Inferior parietal cortex (tissue), 1 donor: ENCODE data around the gene SAE1.

Experiments
- DNase-seq: peaks from one replicate; pipeline ENCODE4 v3.0.0-alpha.2; 2016; ENCODE audit errors: extremely low spot score

The SAE1 gene

DNA sequence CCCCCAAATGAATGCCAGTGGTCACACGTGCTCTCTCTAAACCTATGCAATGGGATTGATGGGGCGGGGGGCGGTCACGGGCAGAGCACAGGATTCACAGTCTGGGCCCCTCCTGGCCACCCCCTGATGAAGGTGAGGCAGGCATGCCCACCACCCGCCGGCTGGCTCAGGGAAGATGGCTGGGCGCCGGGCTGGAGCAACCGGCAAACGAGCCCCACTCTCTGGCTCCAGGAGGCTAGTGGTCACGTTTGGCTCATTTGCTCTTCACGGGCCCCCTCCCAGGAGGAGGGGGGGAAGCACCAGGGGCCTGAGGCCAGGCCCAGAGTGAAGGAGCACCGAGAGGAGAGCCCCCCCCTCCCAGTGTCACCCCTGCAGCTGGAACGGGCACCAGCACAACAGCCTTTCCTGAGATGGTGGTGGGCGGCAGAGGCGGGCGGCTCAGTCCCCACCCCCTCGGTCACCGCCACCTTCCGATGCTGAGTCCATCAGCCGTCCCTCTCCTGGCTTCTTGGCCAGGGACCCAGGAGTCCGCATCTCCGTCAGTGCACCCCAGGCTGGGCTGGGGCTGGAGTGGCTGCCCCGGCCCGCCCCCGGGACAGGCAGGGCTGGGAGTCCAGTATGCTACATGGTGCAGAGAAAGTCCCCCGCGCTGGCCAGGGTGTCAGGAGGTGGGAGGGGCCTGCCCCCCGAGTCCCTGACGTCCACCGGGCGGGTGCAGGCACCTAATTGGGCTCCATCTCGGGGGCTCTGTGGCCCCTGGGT is 90.6 kb downstream of the SAE1 start:
- DNase-seq: no peak

DNA sequence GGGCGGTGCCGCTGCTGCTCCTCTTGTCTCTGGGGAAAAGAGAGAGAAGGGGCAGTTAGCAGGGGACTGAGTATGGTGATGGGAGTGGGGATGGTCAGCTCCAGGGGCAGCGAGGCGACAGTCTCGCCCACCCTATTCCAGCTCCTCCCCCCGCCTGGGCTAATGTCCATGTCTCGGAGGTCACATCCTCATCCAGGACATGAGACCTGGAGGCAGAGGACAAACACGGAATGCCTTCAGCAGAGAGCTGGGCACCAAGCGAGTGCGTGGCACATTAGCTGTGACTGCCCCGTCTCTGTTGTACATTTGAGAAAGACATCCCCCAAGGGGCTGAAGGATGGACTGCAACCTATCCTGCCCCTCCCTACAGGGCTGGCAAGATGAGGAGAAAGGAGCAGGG is 91.3 kb downstream of the SAE1 start:
- DNase-seq: no peak

DNA sequence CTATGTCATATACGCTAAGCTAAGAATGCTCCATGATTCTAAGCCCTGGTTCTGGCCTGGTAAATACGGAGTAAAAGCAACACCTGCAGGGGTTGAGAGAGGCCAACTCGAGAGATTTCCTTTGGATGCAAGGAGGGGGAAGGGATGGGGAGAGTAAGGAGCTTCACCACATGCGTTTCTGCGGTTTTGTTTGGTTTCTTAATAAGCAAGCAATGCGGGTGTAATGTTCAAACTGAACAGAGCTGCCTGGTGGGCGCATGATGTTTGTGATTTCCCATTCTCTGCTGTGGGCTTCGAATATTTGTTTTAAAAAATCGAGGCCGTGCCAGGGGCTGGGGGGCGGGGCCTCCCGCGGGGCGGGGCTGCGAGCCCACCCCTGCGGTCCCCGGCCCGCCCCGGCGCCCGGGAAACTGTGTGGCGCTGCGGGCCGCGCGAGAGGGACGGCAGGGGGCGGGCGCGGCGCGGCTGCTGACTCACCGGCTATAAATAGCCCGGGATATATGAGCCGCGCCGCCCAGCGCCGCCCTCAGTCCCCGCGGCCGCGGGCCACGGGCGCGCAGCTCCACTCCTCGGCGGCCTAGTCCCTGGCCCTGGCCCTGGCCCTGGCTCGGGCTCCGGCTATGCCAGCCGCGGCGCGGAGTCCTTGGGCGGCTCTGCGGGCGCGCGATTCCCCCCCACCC is 95.3 kb downstream of the SAE1 start:
- DNase-seq: peak; percentile 86

DNA sequence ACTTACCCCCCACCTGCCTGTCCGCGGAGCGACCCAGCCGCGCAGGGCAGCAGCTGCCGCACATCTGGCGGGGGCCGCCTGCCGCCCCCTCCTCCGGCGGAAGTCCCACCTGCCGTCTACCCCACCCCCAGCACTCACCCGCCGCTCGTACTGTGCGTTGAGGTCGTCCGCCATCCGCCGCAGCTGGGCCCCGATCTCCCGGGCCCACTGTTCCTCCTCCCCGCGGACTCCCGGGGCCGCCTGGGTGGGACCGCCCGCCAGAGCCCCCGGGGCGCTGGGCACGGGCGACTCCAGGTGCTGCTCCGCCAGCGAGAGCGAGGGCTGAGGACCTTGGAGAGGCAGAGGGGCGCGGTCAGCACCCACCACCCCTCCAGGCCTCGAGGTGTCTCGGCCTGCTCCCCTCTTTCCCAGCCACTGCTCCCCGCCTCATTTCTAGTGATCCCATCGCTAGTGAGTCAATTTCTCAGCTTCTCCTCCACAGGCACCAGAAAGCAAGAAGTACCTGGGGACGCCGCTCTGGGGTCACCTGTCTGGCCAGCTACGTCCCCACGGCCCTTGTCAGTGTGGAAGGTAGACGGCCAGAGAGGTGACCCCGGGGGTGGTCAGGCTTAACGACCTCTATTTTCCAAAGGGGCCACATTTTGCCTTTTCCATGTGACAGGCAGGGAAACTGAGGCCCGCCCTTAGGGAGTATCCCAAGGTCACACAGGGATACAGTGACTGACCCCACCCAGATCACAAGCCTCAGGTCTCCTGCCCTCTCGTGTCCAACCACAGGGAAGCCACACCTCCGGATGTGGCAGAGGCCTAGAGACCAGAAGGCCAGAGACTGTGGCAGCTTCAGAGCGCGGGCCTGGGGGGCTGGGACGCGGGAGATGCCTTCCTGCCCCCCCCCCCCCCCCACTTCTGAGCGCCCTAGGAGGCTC is 96.1 kb downstream of the SAE1 start:
- DNase-seq: peak; percentile 47

DNA sequence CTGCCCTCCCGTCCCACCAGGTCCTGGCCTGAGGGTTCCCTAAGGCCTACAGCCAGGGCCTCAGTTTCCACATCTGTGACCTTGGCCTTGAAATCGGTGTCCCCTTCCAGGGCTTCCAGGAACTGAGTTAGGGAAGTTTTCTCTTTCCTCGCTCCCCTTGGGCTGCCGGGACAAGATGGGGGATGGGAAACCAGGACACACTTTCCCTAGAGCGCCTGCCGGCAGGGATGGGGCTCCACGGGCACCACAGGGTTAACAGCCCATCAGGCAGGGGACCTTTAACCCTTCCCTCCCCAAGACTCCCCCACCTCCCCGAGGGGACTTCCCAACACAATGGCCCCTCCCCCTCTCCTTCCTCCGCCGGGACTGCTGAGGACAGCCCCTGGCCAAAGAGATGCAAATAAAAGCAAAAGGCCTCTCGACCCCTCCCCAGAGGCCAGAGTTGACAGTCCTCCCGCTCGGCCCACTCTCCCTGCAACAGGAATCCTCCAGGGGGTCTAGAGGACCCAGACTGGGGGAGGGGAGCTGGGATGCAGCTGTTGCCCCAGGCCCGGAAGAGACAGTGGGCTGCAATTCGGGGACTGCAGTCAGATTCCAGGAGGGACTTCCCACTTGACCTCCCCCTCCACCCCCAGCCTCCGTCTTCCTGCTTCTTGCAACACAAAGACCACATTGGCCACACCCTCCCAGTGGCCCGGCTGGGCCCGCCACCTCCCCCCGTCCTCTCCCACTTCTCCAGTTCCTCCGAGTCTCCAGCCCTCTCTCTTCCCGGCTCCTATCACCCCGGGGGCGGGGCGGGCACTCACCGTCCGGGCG is 96.9 kb downstream of the SAE1 start:
- no peak for DNase-seq

DNA sequence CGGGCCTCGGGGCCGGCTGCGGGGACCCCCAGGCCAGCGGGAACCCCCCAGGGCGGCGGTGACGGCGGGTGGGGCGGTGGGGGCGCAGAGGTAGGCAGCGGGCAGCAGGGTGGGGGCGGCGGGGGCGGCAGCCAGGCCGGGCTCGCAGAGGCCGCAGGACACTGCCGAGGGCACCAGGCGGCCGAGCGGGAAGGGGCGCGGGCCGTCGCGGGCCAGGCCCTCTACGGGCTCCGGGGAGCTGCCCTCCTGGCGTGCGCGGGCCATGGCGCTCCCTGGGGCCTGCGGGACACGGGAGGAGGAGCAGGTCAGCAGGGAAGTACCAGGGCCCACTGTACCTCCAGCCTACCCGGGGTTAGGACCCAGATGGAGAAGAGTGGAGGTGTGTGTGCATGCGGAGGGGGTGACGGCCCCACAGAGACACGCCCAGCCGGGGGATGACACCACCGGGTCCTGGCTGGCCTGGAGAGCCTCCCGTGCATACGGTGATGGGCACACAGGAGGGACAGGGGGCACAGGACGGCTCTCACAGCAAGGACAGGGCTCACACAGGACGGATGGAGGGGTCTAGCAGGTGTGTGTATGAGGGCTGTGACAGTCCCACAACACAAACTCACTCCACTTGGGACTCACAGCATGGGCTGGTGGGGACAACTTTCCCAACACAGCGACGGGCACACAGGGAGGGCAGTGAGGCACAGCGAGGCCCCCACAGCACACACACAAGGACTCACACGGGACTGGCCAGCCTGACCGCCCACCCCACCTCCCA is 97.7 kb downstream of the SAE1 start:
- no peak for DNase-seq

DNA sequence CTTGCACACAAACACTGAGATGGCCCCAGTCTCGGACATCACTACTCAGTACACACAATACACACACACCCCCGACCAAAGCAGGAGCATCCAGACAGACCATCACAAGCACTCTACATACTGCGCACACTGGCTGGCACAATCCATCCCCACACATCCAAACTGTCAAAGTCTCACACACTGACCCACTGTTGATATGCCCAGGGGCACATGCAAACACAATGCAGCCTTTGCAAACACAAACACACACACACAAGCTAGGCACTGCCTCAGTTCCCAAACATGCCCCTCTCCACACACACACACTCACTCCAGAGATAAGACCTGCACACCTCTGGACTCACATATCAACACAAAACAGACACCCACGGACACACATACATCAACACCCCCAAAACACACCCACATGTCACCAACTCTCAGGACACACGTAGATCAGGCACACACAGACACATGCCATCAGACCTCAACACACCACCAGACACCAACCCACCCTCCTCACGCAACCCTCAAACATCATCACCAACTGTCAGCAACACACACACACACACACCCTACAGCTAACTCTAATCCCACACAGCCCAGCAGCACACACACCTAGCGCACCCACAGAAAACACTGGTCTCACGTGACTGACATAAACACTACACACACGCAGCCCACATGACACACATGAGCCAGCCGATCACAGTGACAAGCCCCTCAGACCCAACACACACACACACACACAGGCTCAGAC is 98.5 kb downstream of the SAE1 start:
- no peak for DNase-seq

DNA sequence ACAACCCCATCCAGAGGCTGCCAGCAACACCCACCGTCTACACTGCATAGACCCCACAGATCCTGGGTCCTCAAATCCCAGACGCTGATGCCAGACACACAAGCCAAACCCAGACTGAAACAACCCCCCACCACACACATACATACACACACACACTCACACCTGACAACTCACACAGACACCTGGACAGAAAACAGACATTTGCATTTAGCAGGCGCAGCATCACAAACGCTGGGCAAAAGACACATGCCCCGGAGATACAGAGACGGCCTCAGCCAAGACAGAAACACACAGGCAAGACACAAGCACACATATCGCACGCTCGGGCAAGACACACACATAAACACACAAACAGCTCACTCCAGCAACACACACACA is 99.0 kb downstream of the SAE1 start:
- DNase-seq: no peak

DNA sequence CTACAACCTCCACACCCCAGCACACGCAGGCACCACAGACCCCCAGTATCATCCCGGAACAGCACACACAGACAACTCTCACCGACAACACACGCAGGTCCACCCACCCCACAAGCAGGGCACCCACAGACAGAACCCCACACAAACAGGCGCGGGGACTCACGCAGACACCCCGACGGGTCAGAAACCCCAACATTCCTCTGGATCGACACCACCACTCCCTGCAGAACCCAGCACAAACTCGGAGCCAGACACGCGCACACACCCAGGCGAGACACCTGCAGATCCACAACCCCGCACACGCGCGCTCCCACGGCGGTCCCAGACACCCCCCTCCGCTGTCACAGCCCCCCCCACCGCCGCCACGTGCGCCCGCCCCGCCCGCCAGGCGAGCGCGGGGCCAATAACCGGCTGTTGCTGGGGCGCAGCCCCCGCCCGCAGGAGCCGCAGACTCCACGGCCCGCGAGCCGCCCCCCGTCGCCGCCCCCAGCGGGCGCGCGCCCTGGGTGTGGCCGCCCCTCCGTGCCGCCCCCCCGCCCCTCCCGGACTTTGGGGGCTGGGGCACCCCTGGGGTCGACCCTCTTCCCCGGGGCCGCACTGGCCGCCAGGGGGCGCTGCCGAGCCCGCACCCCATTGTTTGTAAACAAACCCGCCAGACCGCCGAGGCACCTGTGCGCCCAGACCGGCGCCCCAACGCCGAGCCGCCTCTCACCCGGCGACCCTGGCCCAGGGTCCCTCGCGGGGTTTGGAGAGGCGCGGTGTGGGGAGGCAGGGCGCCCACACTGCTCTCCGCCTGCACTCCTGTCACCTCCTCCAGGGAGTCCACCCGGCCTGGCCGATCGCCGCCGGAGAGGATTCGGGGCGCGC is 99.7 kb downstream of the SAE1 start:
- no peak for DNase-seq

DNA sequence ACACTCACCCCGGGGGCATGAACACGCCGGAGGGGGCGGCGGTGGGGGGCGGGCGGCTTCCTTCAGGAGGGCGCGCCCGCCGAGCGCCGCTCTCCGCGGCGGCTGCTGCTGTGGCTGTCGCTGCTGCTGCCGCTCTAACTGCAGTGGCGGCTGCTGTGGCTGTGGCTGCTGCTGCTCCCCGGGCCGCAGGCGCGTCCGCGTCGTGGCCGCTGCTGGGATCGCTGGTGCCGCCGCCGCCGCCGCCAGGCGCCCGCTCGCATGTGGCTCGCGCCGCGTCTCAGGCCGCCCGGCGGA is 100.2 kb downstream of the SAE1 start, which contains the start of gene BBC3:
Gene BBC3, minus strand, starts transcription at position 279 of the 294 bp plus-strand sequence. CDS start 2,768 bp downstream, outside the sequence.
- no peak for DNase-seq

DNA sequence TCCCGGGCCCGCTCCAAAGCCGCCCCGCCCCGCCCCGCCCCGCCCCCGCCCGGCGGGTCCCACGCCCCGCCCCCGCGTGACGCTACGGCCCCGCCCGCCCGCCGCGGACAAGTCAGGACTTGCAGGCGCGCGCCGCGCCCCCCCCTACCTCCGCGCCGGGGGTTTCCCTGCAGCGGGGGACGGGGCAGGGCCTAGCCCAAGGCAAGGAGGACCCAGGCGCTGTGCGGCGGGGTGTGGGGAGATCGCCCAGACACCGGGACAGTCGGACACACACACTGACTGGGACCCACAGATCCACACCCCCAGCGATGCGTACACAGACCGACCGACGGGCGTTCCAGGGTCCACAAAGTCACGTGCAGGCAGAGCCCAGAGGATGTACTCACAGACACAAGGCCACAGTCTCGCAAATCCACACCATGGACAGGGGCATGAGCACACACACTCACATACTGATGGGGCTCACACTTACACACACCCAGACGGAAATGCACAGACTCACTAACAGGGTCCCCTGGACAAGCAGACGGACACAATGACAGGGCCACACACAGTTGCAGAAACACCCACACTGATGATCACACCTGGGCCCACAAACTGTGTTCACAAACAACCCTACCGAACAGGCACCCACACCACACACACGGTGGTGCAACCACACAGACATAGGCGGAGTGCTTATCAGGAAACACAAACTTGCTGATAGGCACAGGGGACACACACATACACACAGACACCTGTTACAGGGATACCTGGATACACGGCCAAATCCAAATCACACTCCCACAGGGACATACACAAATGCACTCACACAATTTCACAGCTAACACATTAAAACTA is 100.8 kb downstream of the SAE1 start:
- peak; percentile 62 for DNase-seq

DNA sequence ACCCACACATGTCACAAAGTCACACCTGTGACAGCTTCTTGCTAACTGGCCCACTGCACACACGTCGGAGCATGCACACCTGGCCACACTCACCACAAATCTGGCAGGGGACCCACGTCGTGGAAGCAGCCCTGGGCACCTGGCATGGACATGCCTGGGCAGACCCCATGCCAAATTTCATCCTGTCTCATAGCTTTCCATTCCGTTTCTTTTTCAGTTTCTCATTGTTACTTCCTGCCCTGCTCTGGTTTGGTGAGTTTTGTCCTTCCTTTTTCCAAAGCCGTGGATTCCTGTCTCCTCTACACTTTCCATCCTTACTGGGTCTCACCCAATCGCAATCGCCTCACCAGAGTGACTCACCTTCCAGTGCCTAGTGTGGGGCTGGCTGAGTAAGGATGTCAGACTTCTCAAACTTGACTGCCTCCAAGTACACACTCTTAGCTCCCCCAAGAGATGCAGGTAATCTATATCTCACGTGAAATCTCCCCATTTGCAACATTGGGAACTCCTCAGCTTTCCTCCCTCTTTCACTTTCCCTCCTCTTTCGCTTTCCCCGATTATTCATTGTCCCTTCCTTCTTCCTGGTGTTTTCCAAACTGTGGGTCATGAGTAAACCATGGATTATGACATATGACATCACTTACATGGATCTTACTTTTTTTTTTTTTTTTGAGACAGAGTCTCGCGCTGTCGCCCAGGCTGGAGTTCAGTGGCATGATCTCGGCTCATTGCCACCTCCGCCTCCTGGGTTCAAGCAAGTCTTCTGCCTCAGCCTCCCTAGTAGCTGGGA is 102.0 kb downstream of the SAE1 start:
- no peak for DNase-seq

DNA sequence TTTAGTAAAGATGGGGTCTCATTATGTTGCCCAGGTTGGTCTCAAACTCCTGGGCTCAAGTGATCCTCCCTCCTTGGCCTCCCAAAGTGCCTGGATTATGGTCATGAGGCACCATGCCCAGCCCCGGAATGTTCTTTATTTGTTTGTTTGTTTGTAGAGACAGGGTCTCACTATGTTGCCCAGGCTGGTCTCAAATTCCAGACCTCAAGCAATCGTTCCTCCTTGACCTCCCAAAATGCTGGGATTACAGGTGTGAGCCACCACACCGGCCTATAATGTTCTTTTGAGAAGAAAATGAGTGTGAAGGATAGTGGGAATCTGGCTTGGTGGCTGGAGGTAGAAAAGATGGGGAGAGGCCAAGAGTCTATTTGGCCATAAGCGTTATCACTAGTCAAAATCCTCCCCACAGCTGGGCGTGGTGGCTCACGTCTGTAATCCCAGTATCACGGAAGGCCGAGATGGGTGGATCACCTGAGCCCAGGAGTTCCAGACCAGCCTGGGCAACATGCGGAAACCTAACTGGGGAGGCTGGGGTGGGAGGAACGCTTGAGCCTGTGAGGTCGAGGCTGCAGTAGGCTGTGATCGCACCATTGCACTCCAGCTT is 105.5 kb downstream of the SAE1 start:
- no peak for DNase-seq

DNA sequence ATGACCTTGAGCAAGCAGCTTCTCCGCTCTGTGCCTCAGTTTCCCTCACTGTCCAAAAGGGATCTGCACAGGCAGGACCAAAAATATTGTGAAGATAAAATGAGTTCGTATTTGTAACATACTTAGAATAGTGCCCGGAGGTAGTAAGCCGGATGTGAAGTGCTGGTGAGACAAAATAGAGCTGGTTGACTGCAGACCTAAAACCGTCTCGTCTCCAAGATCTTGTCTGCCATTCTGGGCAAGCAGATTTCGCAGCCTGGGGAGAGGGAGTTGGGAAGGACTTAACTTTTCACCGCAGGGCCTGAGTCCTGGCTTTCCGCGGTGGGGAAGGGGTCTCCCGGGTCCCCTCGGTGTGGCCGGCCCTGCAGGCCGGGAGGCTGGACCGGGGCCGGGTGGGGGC is 108.5 kb downstream of the SAE1 start:
- no peak for DNase-seq

DNA sequence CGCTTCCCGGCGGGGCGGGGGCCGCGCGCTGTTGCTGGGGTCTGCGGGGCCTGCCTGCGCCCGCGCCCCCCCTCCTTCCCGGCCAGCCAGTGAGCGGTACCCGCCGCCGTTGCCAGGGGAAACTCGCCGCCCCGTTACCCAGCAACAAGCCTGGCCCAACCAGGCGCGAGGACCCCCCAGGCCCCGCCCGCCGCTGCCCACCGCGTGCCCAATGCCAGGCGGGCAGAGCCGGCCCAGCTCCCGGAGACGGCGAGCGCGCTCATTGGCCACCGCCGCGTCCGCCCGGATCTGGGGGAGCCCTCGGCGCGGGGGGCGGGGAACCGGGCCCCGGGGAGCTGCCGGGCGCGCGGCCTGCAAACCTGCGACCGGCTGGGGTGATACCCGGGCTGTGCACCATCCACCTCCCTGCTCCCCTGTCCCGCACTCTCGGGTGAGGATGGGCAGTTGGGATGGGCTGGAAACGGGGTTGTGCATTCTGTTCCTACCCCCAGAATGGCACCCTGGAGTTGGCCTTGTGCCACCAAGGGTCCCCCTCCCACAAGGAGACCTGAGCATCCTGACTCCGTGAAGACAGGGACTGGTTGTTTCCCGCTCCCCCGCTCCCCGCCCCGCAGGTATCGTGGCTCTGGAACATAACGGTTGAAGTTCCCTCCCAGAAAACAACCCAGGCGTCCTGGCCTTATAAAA is 109.1 kb downstream of the SAE1 start:
- peak; percentile 72 for DNase-seq

DNA sequence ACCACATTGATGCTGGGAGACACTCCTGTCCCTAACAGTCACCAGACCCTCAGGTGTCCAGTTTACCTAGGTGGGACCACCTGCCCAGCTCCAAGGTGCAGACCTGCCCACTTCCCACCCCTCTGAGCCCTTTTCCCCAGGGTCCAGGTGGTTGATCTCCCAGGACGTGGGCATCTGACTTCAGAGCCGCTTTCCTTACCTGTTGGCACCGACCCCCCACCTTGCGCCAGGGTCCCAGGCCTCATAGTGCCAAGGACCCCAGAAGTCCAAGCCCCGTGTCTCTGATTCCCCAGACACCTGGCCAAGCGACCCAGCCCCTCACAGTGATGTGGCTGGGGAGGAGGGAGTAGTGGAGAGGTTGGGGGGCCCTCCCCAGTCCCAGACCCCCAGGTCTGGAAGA is 109.9 kb downstream of the SAE1 start:
- no peak for DNase-seq
